Measurements from ENCODE around the gene C9orf50. TPM values are rescaled to one million over a fixed set of nuclear protein-coding genes. Genes with fewer than 3 reads are reported as not detected.
"Not testable (repeated sequence)": the region's sequence is repeated elsewhere in the genome, so short reads cannot be mapped to it uniquely, and the experiment has no call there.

C9orf50 gene
- total RNA-seq, 3 donors from 2014 or later = not detected

DNA sequence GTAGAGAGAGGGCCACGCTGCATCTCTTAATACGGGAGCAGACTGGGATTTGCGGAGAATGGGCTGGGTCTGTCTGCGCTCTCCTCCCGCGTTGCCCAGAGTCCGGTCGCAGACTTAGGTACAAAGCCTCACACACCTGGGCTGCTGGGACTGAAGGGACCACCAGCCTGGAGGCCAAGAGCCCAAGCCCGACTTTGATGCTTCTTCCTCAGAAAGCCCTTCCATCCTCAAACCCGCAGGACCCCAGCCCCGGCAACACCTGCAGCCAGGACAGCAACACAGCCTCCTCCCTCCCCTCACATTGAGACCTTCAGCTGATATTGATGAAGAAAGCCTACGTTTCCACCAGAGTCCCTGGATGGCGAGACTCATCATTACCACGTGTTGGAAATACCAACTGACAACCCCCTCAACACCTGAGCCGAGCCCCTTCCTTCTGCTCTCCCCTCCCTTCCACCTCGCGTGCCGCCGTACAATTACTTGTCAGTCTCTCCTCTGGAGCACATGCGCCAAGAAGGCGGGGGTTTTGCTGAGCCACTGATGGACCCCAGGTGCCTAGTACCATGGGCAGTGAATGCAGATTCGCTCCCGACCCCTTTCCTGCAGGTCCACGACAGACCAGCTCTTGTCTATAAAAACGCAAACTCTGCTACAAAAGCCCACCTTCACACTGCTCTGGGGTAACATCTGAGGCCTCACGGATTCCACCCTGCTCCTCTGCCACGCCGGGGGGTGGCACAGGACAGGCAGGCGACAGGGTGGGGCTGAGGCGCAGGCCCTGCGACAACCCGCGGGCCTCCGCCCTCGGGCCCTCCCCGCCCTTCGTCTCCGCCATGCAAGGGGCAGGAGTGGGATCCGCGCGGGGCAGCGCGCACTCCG, 20.2 kb upstream of the C9orf50 start:
- H3K4me1 Mint-ChIP-seq (ENCODE audit: low read depth) = peaks cover 20% of the 10 kb centered on the region
- H3K9me3 Mint-ChIP-seq = no peaks in the 10 kb centered on the region
- DNase-seq = no peak
- H3K27me3 Mint-ChIP-seq (ENCODE audit: low read depth) = no peaks in the 10 kb centered on the region
- peaks cover 8% of the 10 kb centered on the region for H3K36me3 Mint-ChIP-seq (ENCODE audit: insufficient read depth)
- peak; percentile 49 to 56 for ATAC-seq
- H3K4me3 Mint-ChIP-seq = peak overlapping the region; percentile 81

GRCh38 chr9:129640086-129640870, 19.4 kb upstream of the C9orf50 start:
- Mint-ChIP-seq H3K9me3 (no peaks in the 10 kb centered on the region), H3K4me1 (ENCODE audit: low read depth) (peaks cover 20% of the 10 kb centered on the region), H3K36me3 (ENCODE audit: insufficient read depth) (peaks cover 12% of the 10 kb centered on the region), H3K27me3 (ENCODE audit: low read depth) (no peaks in the 10 kb centered on the region), H3K4me3 (peak overlapping the region; percentile 81)
- DNase-seq = no peak
- no peak for ATAC-seq

DNA sequence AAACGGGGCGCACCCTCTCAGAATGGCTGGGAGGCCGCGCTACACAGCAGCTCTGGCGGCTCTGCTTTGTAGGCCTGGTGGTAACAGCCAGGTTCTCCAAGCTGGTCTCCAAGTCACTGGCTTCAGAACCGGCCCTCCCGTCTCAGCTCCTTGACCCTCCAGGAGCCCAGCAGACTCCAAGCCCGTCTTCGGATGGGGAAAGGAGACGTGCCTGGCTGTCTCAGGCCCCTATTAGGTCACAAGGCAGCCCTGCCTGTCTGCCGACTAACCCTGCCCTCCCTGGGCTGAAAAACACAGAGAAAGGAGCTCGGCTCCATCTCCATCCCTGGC, 18.8 kb upstream of the C9orf50 start:
- ATAC-seq (no peak), DNase-seq (no peak)
- Mint-ChIP-seq H3K27me3 (ENCODE audit: low read depth) (no peaks in the 10 kb centered on the region), H3K4me1 (ENCODE audit: low read depth) (peaks cover 20% of the 10 kb centered on the region), H3K9me3 (no peaks in the 10 kb centered on the region), H3K4me3 (peak overlapping the region; percentile 81), H3K36me3 (ENCODE audit: insufficient read depth) (peaks cover 17% of the 10 kb centered on the region)

DNA sequence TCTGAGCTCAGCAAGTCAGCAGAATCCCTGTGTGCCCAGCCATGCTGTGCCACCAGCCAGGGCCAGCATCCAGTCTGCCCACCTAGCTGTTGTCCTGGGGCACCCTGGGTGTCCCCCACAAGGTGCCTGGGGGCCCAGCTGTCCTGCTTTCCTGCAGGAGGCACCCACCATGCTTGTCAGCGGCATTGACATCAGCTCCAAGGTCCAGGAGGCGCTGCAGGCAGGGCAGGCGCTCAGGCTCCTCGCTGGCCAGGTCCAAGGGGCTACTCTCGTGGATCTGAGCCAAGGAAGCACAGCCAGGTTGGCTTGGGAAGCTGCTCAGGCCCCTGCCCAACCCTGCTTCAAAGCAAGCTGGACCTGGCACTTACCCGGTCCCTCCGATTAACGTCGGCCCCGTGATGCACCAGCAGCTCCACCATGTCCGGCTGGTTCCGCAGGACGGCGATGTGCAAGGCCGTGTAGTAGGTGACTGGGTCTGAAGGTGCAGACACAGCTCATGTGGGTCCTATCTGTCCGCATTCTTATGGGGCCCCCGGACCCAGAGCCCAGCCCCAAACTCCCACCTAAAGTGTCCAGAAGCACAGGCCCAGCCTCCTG, 18.2 kb upstream of the C9orf50 start:
- Mint-ChIP-seq H3K4me3 (no peak overlapping the region), H3K9me3 (no peaks in the 10 kb centered on the region), H3K4me1 (ENCODE audit: low read depth) (peaks cover 20% of the 10 kb centered on the region), H3K27me3 (ENCODE audit: low read depth) (no peaks in the 10 kb centered on the region), H3K36me3 (ENCODE audit: insufficient read depth) (peaks cover 19% of the 10 kb centered on the region)
- ATAC-seq (no peak), DNase-seq (no peak)

GRCh38 chr9:129637673-129638439, 17.0 kb upstream of the C9orf50 start:
- ATAC-seq (no peak), DNase-seq (no peak)
- no peaks in the 10 kb centered on the region for H3K27me3 Mint-ChIP-seq (ENCODE audit: low read depth)
- H3K4me3 Mint-ChIP-seq = peak overlapping the region; percentile 25
- no peaks in the 10 kb centered on the region for H3K9me3 Mint-ChIP-seq
- H3K4me1 Mint-ChIP-seq (ENCODE audit: low read depth) = peaks cover 20% of the 10 kb centered on the region
- peaks cover 19% of the 10 kb centered on the region for H3K36me3 Mint-ChIP-seq (ENCODE audit: insufficient read depth)

DNA sequence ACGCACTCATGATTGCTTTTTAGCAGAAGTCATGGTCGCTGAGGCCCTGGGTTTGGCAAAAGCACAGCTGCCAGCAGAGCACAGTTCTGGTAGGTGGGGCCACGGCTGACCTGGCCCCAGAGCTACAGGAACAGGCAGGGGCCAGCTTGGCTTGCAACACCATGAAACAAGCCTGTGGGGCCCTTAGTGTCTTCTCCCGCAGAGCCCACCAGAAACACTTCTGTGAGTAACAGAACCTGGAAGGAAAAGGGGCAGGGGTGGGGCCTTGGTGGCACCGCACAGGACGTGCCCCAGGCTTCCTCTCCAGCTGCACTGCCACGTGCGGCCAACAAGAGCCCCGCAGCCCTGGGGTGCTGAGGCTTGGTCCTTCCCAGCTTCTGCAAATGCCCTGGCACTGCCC, 16.2 kb upstream of the C9orf50 start:
- peaks cover 19% of the 10 kb centered on the region for H3K36me3 Mint-ChIP-seq (ENCODE audit: insufficient read depth)
- H3K9me3 Mint-ChIP-seq = no peaks in the 10 kb centered on the region
- H3K27me3 Mint-ChIP-seq (ENCODE audit: low read depth) = no peaks in the 10 kb centered on the region
- no peak for ATAC-seq
- no peak for DNase-seq
- H3K4me3 Mint-ChIP-seq = no peak overlapping the region
- H3K4me1 Mint-ChIP-seq (ENCODE audit: low read depth) = peaks cover 22% of the 10 kb centered on the region

- H3K9me3 Mint-ChIP-seq; H3K4me3 Mint-ChIP-seq; ATAC-seq; H3K27me3 Mint-ChIP-seq (ENCODE audit: low read depth); DNase-seq: not testable (repeated sequence)
- H3K36me3 Mint-ChIP-seq (ENCODE audit: insufficient read depth) = peaks cover 19% of the 10 kb centered on the region
- H3K4me1 Mint-ChIP-seq (ENCODE audit: low read depth) = peaks cover 28% of the 10 kb centered on the region
Measured at GRCh38 chr9:129636343-129636742, 15.4 kb upstream of the C9orf50 start.

DNA sequence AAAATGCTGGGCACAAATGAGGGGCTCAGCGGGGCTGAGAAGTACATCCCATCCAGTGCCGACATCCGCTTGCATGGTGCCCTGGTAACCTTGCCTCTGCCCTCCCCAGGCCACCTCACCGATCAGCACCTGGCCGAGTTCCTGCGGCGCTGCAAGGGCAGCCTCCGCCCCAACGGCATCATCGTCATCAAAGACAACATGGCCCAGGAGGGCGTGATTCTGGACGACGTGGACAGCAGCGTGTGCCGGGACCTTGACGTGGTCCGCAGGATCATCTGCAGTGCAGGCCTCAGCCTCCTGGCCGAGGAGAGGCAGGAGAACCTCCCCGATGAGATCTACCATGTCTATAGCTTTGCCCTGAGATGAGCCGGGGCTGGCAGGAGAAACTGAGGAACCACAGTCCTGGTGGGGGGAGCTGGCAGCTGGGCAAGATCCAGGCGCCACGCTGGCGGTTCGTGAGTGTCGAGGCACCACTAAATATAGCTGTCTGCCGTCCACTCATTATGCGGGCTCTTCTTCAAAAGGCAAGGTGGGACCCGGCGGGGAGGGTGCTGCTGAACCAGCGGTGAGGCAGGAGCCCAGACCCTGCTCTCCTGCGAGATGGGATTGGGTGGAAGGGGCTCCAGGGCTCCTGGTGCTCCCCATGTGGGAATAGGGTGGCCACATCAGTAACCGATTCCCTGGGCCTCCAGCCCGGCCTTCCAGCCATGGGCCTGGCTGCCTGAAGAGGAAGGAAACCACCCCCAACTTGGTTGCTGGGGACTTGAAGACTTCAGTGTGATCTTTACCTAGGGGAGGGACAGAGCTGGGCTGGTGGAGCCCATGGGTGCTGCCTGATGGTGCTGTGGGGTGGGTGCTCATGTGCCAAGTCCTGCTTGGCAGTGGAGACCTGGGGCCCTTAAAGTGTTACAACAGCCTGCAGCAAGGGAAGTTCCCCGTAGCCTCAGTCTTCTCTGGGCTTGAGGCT, 14.5 kb upstream of the C9orf50 start:
- Mint-ChIP-seq H3K9me3 (no peaks in the 10 kb centered on the region), H3K4me1 (ENCODE audit: low read depth) (peaks cover 27% of the 10 kb centered on the region), H3K36me3 (ENCODE audit: insufficient read depth) (peaks cover 19% of the 10 kb centered on the region), H3K27me3 (ENCODE audit: low read depth) (no peaks in the 10 kb centered on the region), H3K4me3 (no peak overlapping the region)
- DNase-seq (no peak), ATAC-seq (no peak)

DNA sequence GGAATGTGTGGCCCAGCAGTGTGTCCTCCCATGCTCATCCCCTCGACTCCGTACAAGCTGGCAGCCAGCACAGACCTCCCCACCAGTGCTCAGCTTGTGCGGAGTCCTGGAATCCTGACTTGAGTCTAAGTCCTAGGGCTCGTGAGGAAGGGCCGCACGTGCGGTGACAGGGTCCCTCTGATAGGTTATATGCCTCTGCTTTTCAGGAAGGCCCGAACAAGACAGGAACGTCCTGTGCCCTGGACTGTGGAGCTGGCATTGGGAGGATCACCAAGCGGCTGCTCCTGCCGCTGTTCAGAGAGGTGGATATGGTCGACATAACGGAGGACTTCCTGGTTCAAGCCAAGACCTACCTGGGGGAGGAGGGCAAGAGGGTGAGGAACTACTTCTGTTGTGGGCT, 12.9 kb upstream of the C9orf50 start:
- Mint-ChIP-seq H3K4me3 (no peak overlapping the region), H3K27me3 (ENCODE audit: low read depth) (no peaks in the 10 kb centered on the region), H3K36me3 (ENCODE audit: insufficient read depth) (peaks cover 19% of the 10 kb centered on the region), H3K4me1 (ENCODE audit: low read depth) (peaks cover 35% of the 10 kb centered on the region), H3K9me3 (no peaks in the 10 kb centered on the region)
- DNase-seq (no peak), ATAC-seq (no peak)

- H3K36me3 Mint-ChIP-seq (ENCODE audit: insufficient read depth) = peaks cover 19% of the 10 kb centered on the region
- H3K27me3 Mint-ChIP-seq (ENCODE audit: low read depth) = no peaks in the 10 kb centered on the region
- H3K4me1 Mint-ChIP-seq (ENCODE audit: low read depth) = peaks cover 41% of the 10 kb centered on the region
- no peak overlapping the region for H3K4me3 Mint-ChIP-seq
- no peak for DNase-seq
- H3K9me3 Mint-ChIP-seq = no peaks in the 10 kb centered on the region
- ATAC-seq = no peak
Measured at GRCh38 chr9:129633207-129633606, 12.3 kb upstream of the C9orf50 start.

DNA sequence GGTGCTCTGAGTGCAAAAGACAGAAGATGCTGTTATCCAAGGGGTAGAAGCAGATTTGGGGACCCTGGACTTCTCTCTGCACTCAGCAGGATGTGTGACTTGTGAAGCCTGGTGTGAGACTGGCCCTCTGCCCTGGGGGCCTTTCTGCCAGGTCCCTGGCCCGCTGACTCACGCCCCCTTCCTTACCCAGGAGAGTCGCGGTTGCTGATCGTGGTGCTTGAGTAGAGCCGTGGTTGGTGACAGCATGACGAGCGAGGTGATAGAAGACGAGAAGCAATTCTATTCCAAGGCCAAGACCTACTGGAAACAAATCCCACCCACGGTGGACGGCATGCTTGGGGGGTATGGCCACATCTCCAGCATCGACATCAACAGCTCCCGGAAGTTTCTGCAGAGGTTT, 11.6 kb upstream of the C9orf50 start:
- Mint-ChIP-seq H3K4me1 (ENCODE audit: low read depth) (peaks cover 49% of the 10 kb centered on the region), H3K36me3 (ENCODE audit: insufficient read depth) (peaks cover 16% of the 10 kb centered on the region), H3K9me3 (no peaks in the 10 kb centered on the region), H3K4me3 (no peak overlapping the region), H3K27me3 (ENCODE audit: low read depth) (no peaks in the 10 kb centered on the region)
- DNase-seq (no peak), ATAC-seq (no peak)

DNA sequence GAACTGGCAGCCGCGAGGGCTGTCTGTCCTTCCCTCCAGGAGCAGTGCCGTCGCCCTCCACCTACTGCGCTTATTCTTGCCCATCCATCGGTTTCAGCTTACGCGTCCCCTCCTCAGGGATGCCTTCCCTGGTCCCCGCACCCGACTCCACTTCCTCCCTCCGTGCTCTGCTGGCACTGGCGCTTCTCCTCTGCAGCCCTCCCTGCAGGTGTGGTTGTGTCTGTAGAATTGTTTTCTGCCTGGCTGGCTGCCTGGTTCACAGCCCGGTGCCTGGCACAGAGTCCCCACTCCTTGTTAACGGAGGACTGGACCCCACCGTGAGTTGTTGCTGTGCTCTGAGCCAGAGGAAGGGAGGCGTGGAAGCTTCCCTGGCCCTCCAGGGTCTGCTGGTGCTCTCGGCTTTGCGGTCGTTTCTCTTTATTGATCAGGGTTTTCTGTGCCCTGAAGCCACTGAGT, 10.8 kb upstream of the C9orf50 start:
- Mint-ChIP-seq H3K4me3 (no peak overlapping the region), H3K27me3 (ENCODE audit: low read depth) (no peaks in the 10 kb centered on the region), H3K36me3 (ENCODE audit: insufficient read depth) (peaks cover 19% of the 10 kb centered on the region), H3K9me3 (no peaks in the 10 kb centered on the region), H3K4me1 (ENCODE audit: low read depth) (peaks cover 56% of the 10 kb centered on the region)
- DNase-seq (no peak), ATAC-seq (no peak)

- H3K4me1 Mint-ChIP-seq (ENCODE audit: low read depth) = peaks cover 57% of the 10 kb centered on the region
- no peaks in the 10 kb centered on the region for H3K27me3 Mint-ChIP-seq (ENCODE audit: low read depth)
- H3K36me3 Mint-ChIP-seq (ENCODE audit: insufficient read depth) = peaks cover 19% of the 10 kb centered on the region
- H3K9me3 Mint-ChIP-seq = no peaks in the 10 kb centered on the region
- ATAC-seq (peak; percentile 19 to 38), DNase-seq (no peak)
- no peak overlapping the region for H3K4me3 Mint-ChIP-seq
Measured at GRCh38 chr9:129630967-129631673, 10.2 kb upstream of the C9orf50 start.

Data from activated T-cell treated with anti-CD3 and anti-CD28 coated beads, Interleukin-2, amount 50 U/mL, for 4 hours (primary cell).